WERI-Rb-1 (cell line): ENCODE measurements around the gene HYAL1.

ENCODE experiments used
- DNase-seq: peaks from one replicate; pipeline ENCODE4 v3.0.0-alpha.2; 2020
- H3K27ac ChIP-seq: fragments of 250-450 bp; sonication (Bioruptor Pico); 2 replicates; pipeline ENCODE4 v1.5.1; 2020; ENCODE audit warnings: mild to moderate bottlenecking, moderate library complexity
- H3K27me3 ChIP-seq: fragments of 250-450 bp; sonication (Bioruptor Pico); 2 replicates; pipeline ENCODE4 v1.5.1; 2021; ENCODE audit warnings: mild to moderate bottlenecking, low read depth, moderate library complexity; ENCODE audit not compliant: insufficient read depth, severe bottlenecking
- H3K36me3 ChIP-seq: fragments of 250-450 bp; sonication (Bioruptor Pico); 2 replicates; pipeline ENCODE4 v1.5.1; 2020; ENCODE audit warnings: mild to moderate bottlenecking, moderate library complexity
- H3K4me3 ChIP-seq: 2 replicates; pipeline ENCODE4 v1.5.1; 2011; ENCODE audit warnings: low read depth, mild to moderate bottlenecking, control low read depth, low read length
- H3K9me3 ChIP-seq: fragments of 250-450 bp; sonication (Bioruptor Pico); 2 replicates; pipeline ENCODE4 v1.5.1; 2021; ENCODE audit warnings: mild to moderate bottlenecking, moderate library complexity; ENCODE audit not compliant: severe bottlenecking
- TF ChIP-seq, protein P1 (sequence below): IDR thresholded peaks from 2 replicates; pipeline ENCODE4 v1.5.1; 2011; ENCODE audit warnings: low read depth, mild to moderate bottlenecking, control low read depth, inconsistent platforms, low read length

The HYAL1 gene

GRCh38 chr3:50298836-50299637 is 4.3 kb downstream of the HYAL1 start, which contains the start of the genes HYAL3 and NAA80:
Gene HYAL3, minus strand, starts transcription at chr3:50299405. Its CDS starts 3,803 bp downstream, at chr3:50295602.
Gene NAA80, minus strand, starts transcription at chr3:50299405. Its CDS starts 1,942 bp downstream, at chr3:50297463.
- Histone ChIP-seq H3K9me3 (no peaks in the 10 kb centered on the region), H3K4me3 (peak within 1 kb of the TSS; percentile 86), H3K27ac (peak within 1 kb of the TSS; percentile 73), H3K36me3 (no peaks in the 10 kb centered on the region), H3K27me3 (no peaks in the 10 kb centered on the region)
- TF ChIP-seq, protein P1, sequence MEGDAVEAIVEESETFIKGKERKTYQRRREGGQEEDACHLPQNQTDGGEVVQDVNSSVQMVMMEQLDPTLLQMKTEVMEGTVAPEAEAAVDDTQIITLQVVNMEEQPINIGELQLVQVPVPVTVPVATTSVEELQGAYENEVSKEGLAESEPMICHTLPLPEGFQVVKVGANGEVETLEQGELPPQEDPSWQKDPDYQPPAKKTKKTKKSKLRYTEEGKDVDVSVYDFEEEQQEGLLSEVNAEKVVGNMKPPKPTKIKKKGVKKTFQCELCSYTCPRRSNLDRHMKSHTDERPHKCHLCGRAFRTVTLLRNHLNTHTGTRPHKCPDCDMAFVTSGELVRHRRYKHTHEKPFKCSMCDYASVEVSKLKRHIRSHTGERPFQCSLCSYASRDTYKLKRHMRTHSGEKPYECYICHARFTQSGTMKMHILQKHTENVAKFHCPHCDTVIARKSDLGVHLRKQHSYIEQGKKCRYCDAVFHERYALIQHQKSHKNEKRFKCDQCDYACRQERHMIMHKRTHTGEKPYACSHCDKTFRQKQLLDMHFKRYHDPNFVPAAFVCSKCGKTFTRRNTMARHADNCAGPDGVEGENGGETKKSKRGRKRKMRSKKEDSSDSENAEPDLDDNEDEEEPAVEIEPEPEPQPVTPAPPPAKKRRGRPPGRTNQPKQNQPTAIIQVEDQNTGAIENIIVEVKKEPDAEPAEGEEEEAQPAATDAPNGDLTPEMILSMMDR: peak; percentile 37
- peak; percentile 99 for DNase-seq

GRCh38 chr3:50297896-50298725 is 5.3 kb downstream of the HYAL1 start:
- Histone ChIP-seq H3K4me3 (peak overlapping the region; percentile 86), H3K9me3 (no peaks in the 10 kb centered on the region), H3K36me3 (no peaks in the 10 kb centered on the region), H3K27ac (peak overlapping the region; percentile 64), H3K27me3 (no peaks in the 10 kb centered on the region)
- no peak for DNase-seq
- TF ChIP-seq, protein P1: no peak

DNA sequence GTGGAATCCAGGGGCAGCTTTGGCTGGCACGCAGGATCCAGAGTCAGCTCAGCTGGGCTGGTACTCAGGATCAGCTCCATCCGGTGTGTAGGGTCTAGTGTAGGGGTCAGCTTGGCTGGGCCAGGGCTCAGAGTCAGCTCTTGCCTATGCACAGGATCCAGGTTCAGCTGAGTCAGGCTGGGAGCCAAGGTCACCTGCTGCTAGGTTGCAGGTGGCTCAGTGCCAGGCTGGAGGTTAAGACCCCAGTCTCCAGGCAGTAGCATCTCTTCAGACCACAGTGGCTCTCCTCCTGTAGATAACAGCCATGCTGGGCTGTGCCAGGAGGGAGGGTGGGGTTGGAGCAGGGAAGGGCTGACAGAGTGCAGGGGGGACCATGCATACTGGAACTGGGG is 6.0 kb downstream of the HYAL1 start:
- TF ChIP-seq, protein P1: no peak
- Histone ChIP-seq H3K36me3 (no peaks in the 10 kb centered on the region), H3K4me3 (no peak overlapping the region), H3K9me3 (no peaks in the 10 kb centered on the region), H3K27ac (no peak overlapping the region), H3K27me3 (no peaks in the 10 kb centered on the region)
- no peak for DNase-seq

- H3K27me3 ChIP-seq: no peaks in the 10 kb centered on the region
- no peak overlapping the region for H3K4me3 ChIP-seq
- no peak for DNase-seq
- TF ChIP-seq, protein P1: no peak
- H3K9me3 ChIP-seq: no peaks in the 10 kb centered on the region
- 0 out of 2 replicates have a peak, but pooled peaks cover under 1% of the 10 kb centered on the region for H3K36me3 ChIP-seq
- no peak overlapping the region for H3K27ac ChIP-seq
Measured at GRCh38 chr3:50296721-50297383, 6.5 kb downstream of the HYAL1 start.

DNA sequence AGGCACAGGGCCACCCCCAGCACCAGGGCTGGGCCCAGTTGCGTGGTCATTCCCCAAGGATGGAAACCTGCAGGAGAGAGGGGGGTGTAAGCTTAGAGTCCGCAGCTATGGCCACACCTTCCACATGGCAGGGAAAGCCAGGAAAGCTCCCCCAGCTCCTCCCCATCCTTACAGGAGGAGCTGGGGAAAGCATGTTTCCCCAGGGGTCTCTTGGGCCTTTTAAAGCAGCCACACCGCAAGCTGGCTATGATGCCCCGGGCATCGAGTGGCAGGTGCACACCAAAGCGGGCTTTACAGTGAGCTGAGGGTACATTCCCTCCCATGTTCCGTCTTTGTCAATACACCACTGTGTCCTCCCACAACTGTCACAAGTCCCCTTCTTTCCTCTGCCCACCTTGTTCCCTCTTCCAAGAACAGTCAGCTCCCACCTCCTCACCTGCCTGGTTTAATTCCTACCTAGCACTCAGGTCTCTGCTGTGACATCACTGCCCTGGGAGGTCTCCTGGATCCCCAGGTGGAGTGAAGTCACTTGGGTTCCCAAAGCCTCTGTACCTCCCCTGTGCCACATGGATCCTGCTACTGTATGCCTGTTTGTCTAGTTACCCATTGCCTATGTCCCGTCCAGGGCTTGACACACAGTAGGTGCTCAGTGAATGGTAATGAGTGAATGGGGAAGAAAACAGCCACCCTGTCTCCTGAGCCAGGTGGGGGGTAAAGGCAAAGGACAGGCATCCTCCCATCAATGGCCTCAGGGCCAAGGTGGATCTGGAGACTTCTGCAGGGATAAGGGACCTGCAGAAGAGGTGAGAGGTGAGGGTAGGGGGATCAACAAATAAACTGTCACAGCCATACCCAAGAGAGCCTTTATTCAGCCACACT is 7.6 kb downstream of the HYAL1 start:
- Histone ChIP-seq H3K9me3 (no peaks in the 10 kb centered on the region), H3K4me3 (no peak overlapping the region), H3K36me3 (peaks cover 3% of the 10 kb centered on the region; the same call in 1 of the 2 replicates), H3K27ac (no peak overlapping the region), H3K27me3 (no peaks in the 10 kb centered on the region)
- TF ChIP-seq, protein P1: no peak
- no peak for DNase-seq
